Measurements from ENCODE around the gene PPP1R3G.

- no peak for TF ChIP-seq EZH2phosphoT487 (IDR thresholded peaks at IDR 0.05; ENCODE audit: borderline replicate concordance)
- TF ChIP-seq CTCF (conservative IDR thresholded peaks at IDR 0.05; ENCODE audit: low read length), result no peak
Measured at GRCh38 chr6:5061152-5061551, 24.0 kb upstream of the PPP1R3G start.
